ENCODE measurements around the gene YAE1.

YAE1 gene

DNA sequence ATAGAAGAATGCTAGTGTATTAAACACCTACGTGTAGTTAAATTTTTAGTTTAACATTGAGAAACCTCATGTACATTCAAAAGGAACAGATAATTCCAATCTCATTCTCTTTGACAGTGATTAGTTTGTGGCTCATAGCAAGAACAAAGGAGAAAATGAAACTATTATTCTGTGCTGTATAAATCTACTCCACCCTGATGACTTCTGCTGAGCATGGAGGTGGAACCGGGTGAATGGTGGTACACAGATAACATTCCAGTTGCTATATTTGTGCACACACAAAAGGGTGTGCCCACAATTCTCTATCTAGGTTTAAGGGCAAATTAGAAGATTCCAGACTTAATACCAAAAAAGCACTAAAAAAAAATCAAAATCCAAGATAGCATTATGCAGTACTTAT is 40.1 kb downstream of the YAE1 start:
- in situ Hi-C loops (cut with HindIII; ENCODE audit: low sequenced_read_pairs), result no loop called here

DNA sequence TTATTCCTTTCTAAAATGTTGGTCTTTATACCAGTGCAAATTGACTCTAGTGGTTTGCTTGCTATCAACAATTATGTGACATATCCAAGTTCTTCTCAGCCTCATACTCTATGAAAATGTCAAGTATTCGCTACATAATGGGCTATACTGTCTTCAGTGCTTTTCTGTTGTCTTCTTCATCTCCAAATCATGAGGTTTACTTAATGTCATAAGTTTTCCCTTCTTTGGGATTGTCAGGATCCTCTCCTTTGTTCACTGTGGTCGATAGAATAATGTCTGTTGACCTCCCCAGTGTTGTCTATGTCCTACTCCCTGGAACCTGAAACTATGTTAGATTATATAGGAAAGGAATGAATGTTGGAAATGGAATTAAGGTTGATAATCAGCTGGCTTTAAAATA is 40.7 kb downstream of the YAE1 start:
- in situ Hi-C loops (cut with HindIII; ENCODE audit: low sequenced_read_pairs), result no loop called here

DNA sequence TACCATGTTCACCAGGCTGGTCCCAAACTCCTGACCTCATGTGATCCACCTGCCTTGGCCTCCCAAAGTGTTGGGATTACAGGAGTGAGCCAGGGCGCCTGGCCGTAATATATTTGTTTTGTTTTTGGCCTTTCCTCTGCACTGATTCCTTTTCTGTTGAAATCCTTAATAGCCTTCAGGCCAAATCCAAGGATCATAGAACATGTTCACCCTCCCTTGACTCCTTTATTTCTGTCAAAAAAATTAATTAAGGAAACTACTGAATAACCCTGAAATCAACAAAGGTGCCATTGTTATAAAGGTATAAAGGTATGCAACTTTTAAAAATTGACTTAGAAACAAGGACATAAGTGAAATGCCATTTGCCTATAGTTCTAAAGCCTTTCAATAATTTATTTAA is 41.7 kb downstream of the YAE1 start:
- in situ Hi-C loops (cut with HindIII; ENCODE audit: low sequenced_read_pairs), result no loop called here

DNA sequence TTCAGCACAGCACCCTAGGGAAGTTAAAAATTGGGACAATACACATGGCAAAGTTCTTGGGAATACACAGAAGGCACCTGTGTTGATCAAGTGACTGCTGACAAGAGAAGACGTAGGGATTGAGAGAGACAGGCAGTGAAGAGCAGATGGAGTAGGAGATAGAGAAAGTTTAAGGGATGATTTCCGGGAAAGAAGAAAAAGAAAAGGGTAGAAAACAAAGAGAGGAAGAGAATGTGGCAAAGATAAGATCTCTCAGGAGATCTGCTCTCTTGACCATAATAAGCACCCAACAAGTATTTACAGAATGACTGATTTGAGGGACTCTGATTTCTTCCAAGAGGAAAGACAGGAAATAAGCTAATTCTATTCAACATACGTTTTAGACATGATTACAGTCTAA is 42.1 kb downstream of the YAE1 start:
- in situ Hi-C loops (cut with HindIII; ENCODE audit: low sequenced_read_pairs), result no loop called here

DNA sequence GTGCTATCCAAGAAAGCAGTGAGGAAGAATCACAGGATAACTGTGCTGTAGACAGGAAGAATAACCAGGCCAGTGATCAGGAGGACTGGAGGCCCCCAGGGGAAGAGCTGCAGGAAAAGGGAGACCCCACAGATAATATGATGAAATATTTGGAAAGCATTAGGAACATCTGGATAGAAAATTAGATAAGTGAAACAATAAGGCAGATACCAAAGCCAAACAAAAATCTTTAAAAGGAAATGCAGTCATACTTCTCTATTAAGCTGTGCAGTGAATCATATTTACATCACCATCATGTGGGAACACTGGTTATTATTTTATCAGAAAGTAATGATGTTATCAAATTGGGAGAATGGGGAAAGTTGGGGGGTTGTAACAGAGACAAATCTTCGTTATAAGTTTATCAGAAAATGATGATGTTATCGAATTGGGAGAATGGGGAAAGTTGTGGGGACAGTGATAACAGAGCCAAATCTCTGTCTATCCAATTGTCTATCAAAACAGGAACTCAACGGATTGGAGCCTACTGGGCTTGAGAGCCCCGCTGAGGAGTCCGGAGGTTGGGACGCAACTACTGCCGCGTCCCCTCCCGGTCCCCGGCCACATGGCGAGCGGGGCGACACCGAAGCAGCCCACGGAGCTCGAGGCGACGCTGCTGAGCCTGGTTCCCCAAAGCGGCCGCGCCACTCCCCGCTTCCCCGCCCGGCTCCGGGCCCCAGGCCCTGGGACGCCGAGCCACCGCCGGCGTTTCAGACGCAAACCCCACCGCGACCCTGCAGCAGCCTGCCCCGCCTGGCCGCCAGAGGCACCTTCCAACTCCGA is 43.1 kb downstream of the YAE1 start:
- in situ Hi-C loops (cut with HindIII; ENCODE audit: low sequenced_read_pairs), result no loop called here

DNA sequence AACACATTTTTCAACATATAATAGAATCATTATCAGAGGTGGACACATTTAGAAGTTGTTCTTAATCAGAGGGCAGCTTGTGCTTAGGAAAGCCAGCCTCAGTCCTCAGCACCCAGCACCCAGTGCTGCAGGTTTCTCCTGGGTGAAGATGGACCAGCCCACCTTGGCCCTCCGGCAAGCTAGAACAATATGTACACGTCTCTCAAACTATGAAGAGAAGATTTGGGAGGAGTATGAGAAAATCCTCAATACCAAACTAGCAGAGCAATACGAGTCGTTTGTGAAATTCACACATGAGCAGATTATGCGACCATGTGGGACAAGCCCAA is 43.7 kb downstream of the YAE1 start:
- in situ Hi-C loops (cut with HindIII; ENCODE audit: low sequenced_read_pairs), result no loop called here

DNA sequence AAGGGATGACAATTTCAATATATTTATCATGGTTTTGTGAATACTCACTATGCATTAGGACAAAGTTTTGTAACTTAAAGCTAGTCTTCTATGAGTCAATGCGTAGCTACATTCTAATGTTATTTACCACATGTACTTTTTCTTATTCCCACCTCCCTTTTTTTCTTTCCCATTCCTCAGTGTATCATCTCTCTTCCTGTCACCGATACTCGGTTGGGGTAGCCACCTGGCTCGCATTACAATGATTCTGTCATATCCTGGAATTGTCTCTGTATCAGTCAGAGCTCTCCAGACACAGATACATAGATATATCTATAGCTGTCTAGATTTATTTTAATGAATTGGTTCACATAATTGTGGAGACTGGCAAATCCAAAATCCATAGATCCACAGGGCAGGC is 47.4 kb downstream of the YAE1 start:
- in situ Hi-C loops (cut with HindIII; ENCODE audit: low sequenced_read_pairs), result no loop called here

DNA sequence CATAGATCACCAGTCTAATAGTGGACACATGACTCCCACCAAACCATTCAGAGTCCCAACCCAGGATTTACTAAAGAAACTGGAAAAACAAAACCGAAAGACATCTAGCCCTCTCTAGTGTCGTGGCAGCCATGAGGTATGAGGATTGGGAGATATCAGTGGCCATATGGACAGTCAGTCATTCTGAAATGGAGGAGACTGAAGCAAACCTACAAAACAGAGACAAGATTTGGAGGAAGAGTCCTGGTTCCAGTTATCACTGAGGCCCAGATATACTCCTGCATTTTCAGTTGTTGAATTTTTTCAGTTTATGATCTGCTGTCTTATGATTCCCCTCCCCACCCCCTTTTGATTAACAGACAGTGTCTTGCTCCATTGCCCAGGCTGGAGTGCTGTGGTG is 48.1 kb downstream of the YAE1 start:
- in situ Hi-C loops (cut with HindIII; ENCODE audit: low sequenced_read_pairs), result no loop called here

DNA sequence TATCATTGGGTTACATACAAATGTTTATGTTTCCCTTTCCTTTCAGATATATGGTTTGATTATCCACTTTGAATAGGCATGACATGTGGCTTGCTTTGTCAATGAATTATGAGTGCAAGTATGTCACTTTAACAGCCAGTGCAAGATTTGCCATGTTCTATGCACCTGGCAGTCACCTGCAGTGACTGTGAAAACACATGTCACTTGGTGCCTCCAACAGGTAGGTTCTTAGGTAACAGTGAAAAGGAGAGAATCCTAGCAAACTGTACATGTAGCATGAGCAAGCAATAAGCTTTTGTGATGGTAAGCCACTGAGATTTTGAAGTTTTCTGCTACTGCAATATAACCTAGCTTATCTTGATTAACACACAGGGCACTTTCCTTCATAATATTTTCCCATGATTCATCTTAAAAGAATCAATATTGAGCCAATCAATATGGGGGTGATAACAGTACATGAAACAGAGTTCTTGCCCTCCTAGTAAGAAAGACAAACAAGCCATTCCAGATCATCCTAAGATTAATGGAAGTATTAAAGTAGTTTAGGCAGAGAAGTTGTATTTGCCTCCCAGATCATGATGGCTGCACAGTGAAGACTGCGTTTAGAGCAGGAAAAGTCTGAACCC is 49.3 kb downstream of the YAE1 start:
- in situ Hi-C loops (cut with HindIII; ENCODE audit: low sequenced_read_pairs), result no loop called here

DNA sequence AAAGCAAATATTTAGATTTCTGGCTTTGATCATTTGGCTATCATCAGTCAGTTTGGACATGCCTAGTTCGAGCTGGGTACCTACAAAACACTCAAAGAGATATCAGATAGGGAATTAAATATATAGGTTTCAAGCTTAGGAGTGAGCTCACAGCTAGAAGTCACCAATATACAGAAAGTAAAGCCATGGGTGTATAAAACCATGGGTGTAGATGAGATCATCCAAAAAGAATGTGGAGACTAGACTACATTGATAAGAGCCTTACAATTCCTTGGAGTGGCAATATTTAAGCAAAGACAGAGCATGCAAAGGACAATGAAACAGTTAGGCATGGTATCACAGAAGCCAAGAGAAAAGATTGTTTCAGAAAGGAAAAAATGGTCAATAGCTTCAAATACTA is 49.9 kb downstream of the YAE1 start:
- in situ Hi-C loops (cut with HindIII; ENCODE audit: low sequenced_read_pairs), result no loop called here

DNA sequence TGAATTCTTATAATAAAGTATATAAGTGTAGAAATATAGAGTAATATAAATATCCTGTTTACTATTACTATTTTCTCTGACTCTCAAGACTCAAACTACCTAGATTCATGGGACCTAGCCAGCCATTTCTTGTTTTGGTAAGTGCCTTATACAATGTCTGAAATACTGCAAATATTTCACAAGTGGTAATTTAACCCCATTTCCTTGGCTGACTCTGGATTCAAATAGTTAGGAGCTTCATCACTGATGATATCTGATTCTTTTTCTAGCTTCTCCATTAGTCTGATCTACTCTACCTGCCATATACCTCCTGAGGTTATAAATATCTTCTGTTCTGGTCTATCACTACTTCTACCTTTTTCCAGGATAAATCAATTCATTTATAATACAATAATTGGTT is 50.8 kb downstream of the YAE1 start:
- in situ Hi-C loops (cut with HindIII; ENCODE audit: low sequenced_read_pairs), result no loop called here

DNA sequence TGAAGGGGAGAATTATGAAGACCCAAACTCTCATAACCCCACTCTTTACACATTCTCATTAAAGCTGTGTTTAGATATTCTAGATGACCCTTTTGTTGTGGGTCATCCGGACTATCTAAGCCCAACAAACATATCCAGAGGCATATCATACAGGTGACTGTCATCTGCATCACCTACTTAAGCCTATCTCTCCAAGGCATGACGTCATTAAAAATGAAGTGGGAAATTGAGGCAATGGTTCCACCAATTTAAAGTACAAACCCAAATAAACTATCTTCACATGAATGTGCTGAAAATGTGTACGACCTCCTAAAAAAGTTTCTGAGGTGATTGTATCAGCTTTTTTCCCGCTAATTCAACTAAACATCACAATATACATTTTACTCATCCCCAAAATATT is 52.7 kb downstream of the YAE1 start:
- in situ Hi-C loops (cut with HindIII; ENCODE audit: low sequenced_read_pairs), result no loop called here

DNA sequence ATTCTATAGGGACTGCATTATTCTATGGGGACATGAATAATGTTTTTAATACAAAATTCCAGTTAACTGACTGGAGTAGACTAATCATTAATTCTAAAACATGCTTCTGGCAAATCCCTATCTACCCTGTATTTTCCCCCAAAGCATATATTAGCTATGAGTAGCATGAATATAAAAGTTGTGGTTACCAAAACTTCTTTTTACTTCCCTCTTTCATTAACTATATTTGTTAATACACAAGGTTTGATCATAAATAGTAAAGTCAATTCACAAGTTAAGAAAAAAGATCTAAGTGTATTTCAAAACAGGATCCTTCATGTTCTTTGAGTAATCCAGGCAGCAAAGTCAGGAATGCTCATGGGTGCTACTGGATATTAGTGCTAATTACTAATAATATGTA is 54.3 kb downstream of the YAE1 start:
- in situ Hi-C loops (cut with HindIII; ENCODE audit: low sequenced_read_pairs), result no loop called here

DNA sequence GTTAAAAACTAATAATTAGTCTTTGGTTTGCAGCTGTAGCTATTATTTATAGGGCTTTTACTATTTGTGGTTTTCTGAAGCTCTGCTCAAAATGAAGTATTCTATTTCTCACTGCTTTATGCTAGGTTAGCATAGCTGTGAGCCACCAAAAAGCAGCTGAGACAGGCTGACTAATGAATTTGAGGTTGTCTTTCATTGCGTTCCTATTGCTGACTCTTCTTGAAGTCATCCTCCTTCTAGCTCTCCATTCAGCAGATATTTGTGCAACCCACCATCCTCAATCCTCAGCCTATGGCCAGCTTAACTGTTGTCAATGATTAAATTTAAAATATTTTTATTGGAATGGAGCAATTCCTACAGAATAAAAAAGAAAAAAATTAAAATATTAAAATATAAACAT is 55.1 kb downstream of the YAE1 start:
- in situ Hi-C loops (cut with HindIII; ENCODE audit: low sequenced_read_pairs), result no loop called here

DNA sequence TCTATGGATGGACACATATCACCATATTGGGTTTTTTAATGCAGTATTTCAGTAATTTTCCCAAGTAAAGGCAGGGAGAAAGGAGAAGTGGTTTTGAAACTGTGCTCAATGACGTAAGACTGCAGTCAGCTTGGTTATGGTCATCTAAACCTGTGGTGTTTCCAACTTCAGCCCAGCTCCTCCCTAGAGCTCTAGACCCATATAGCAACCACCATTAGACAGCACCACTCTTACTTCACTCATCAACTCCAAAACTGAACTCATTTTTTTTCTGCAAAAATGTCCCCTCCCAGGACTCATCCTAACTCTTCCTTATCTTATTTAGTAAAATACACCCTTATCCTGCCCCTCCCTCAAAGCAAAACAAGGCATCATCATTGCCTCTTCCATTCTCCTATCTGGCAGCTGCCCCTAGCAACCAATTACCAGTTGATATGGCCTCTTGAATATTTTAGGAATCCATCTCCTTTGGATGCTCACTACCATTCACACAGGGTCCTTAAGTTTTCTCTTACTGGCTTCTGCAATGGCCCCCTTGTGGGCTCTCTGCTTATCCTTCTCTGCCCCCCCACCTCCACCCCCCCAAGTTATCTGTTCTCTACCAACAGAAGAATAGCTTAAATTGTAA is 55.7 kb downstream of the YAE1 start:
- in situ Hi-C loops (cut with HindIII; ENCODE audit: low sequenced_read_pairs), result no loop called here

Measured in endothelial cell of hepatic sinusoid (primary cell).